Uterus (tissue), 2 donors: Measurements from ENCODE around the gene NKAIN2.

ENCODE experiments used
- POLR2A ChIP-seq, 2 donors: fragments of 450-650 bp; IDR thresholded peaks; one replicate each; pipeline ENCODE4 v1.6.1; 2016; ENCODE audit warnings: antibody characterized with exemption in 2 of 2, mild to moderate bottlenecking in 1 of 2, moderate library complexity in 1 of 2
- TF ChIP-seq, protein P1 (sequence below), 4 experiments: fragments of 200-600 bp in 2 of 4; fragments of 450-650 bp in 2 of 4; sonication (generic) in 2 of 4; IDR thresholded peaks; one replicate each; pipeline ENCODE4 v1.5.1; 2016 to 2019; ENCODE audit warnings: antibody characterized with exemption in 4 of 4, mild to moderate bottlenecking in 2 of 4, moderate library complexity in 1 of 4

GRCh38 chr6:124590001-124590400 is 786.3 kb downstream of the NKAIN2 start:
- TF ChIP-seq, protein P1, sequence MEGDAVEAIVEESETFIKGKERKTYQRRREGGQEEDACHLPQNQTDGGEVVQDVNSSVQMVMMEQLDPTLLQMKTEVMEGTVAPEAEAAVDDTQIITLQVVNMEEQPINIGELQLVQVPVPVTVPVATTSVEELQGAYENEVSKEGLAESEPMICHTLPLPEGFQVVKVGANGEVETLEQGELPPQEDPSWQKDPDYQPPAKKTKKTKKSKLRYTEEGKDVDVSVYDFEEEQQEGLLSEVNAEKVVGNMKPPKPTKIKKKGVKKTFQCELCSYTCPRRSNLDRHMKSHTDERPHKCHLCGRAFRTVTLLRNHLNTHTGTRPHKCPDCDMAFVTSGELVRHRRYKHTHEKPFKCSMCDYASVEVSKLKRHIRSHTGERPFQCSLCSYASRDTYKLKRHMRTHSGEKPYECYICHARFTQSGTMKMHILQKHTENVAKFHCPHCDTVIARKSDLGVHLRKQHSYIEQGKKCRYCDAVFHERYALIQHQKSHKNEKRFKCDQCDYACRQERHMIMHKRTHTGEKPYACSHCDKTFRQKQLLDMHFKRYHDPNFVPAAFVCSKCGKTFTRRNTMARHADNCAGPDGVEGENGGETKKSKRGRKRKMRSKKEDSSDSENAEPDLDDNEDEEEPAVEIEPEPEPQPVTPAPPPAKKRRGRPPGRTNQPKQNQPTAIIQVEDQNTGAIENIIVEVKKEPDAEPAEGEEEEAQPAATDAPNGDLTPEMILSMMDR (IDR thresholded peaks at IDR 0.05), result no peak
- TF ChIP-seq POLR2A (IDR thresholded peaks at IDR 0.05), result no peak
